Left forelimb (tissue), 1 donor: ENCODE data around the gene CCDC127.
A peak's percentile ranks its signal among the peaks of the same experiment; 100 is the strongest.
"Not testable (repeated sequence)": the region's sequence is repeated elsewhere in the genome, so short reads cannot be mapped to it uniquely, and the experiment has no call there.

Source experiments
- DNase-seq: peaks from one replicate; pipeline ENCODE4 v3.0.0-alpha.2; 2018; ENCODE audit warnings: low spot score

Gene CCDC127, protein sequence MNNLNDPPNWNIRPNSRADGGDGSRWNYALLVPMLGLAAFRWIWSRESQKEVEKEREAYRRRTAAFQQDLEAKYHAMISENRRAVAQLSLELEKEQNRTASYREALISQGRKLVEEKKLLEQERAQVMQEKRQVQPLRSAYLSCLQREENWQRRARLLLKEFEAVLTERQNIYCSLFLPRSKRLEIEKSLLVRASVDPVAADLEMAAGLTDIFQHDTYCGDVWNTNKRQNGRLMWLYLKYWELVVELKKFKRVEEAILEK

DNA sequence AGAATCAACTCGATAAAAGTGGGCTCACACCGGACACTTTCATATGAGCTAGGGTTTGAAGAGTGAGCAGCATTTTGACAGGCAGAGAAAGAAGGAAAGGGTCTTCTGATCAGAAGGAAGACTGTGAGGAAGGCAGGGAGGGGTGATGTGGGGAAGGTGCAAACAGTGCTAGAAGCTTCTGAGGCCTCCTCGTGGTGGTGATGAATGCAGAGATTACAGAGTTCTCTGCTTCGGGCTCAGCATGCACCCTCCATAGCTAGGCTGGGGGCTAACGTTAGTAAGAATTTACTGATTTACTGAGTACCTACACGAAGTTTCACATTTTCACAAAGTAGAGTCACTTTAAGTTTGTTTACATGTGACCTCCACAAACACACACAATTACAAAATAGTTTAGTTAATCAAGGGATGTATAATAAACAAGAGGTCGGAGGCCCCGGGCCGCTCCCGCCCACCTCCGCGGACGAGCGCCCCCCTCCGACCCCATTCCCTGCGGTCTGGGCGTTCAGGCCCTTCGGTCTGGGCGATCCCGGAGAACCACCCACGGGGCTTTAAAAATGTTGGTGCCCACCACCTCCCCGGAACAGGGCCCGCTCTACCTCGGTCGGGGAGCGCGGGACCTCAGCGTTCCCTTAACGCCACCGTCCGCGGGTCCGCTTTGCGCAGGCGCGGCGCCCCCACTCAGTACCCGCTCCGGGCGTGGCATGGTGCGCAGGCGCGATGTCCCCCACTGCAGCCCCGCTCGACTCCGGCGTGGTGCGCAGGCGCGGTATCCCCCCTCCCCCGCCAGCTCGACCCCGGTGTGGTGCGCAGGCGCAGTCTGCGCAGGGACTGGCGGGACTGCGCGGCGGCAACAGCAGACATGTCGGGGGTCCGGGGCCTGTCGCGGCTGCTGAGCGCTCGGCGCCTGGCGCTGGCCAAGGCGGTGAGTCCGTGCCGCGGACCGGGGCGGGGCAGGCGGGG is at the start of gene CCDC127, which contains the start of gene SDHA:
CCDC127 (minus strand) TSS at position 660 of the 963 bp plus-strand sequence. CDS start 1,304 bp downstream, outside the sequence.
SDHA (plus strand) TSS at position 827 of the 963 bp plus-strand sequence; CDS start at position 863, 36 bp downstream.
- peak; percentile 99 for DNase-seq

DNA sequence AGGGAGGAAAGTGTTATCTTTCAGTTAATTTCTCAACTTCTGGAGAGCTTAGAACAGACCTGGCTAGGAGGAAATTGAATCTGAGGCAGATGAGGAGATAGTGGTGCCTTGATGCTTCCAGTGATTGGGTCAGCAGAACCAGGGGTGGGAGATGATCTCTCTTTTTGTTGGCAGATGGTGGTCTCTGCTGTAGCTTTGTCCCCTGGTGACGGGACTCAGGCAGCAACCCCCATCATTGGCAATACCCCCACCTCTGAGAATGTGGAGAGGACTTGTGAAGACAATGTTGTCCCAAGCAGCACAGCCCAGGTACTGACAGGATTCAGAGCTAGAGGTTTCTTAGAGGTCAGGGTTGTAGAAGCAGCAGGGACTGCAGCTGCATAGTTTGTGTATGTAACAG is 49.8 kb upstream of the CCDC127 start:
- peak; percentile 28 for DNase-seq

DNA sequence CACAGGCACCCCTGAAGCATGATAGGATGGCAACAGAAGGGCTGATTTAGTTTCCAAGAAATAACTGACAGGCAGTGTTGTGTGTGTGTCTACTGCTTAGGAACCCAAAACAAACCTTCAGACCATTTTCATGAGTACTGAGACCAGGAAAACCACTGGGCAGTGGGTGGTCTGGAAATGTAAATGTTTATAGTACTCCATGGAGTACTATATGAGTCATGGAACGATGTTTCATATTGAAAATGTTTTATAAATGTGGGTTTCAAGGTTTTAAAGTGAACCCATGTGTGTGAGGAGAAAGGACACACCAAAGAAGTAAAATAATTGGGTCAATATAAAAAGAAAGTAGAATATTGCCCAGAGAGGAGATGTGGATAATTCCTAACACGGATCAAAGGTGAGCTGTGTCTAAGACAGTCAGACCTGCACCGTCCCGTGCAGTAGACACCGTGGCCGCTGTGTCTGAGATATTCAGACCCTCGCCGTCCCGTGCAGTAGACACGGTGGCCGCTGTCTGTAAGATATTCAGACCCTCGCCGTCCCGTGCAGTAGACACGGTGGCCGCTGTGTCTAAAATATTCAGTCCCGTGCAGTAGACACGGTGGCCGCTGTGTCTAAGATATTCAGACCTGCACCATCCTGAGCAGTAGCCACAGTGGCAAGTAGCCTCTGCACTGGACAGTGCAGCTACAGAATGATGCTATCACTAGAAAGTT is 48.5 kb upstream of the CCDC127 start:
- peak; percentile 14 for DNase-seq

DNA sequence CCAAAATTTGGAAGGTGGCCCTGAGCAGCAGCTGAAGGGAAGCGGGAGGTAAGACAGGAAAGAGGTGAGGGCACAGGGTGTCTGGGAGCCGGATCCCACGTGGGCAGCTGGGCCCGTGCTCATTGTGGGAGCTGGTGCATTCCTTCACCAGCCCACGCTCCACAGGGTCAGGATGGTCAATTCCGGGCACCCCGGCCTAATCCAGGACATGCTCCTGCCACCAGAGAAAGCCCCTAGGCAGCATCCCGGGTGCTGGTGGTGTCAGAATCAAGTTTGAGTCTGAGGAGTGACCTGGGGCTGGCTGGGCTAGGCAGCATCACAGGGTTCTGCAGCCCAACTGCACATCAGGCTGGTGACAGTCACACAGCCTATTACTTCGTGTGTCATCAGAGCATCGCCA is 46.4 kb upstream of the CCDC127 start:
- DNase-seq: peak; percentile 26

DNA sequence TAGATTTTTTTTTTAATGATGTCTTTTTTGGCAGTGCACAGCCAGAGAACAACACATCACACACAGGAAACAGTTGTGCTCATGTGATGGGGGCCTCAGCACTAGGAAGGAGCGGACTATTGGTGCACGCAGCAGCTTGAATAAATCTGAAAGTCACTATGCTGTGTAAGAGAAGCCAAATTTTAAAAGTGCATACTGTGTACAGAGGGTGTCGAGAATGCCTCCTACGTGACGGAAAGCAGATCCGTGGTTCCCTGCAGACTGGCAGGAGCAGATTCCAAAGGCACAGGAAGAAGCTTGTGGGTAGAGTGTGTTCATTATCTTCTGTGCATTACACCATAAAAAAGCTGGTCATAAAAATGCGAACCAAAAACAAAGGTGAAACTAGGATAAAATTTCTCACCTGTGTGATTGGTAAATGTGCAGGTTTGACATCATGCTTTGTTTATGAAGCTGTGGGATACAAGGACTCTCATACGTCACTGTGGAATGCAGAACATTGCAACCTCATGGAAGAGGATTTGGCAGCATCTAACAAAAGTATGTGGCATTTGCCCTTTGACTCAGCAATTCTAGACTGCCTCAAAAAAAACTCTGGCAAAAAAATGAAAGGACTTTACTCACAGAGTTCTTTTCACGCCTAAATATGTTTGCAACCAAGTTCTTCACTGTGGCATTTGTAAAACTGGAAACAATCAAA is 45.5 kb upstream of the CCDC127 start:
- DNase-seq: peak; percentile 15

DNA sequence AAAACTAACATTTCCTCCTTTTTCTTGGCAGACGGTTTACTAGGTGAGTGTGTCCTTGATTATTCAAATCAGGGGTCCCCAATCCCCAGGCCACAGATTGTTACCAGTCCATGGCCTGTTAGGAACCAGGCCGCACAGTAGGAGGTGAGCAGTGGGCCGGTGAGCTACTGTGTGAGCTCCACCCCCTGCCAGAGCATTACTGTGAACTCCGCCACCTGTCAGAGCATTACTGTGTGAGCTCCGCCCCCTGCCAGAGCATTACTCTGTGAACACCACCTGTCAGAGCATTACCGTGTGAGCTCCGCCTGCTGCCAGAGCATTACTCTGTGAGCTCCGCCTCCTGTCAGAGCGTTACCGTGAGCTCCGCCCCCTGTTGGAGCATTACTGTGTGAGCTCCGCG is 39.2 kb upstream of the CCDC127 start:
- no peak for DNase-seq

DNA sequence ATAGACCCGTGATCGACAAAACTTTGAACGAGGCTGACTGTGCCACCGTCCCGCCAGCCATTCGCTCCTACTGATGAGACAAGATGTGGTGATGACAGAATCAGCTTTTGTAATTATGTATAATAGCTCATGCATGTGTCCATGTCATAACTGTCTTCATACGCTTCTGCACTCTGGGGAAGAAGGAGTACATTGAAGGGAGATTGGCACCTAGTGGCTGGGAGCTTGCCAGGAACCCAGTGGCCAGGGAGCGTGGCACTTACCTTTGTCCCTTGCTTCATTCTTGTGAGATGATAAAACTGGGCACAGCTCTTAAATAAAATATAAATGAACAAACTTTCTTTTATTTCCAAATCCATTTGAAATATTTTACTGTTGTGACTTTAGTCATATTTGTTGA is 38.4 kb upstream of the CCDC127 start:
- not testable (repeated sequence) for DNase-seq

DNA sequence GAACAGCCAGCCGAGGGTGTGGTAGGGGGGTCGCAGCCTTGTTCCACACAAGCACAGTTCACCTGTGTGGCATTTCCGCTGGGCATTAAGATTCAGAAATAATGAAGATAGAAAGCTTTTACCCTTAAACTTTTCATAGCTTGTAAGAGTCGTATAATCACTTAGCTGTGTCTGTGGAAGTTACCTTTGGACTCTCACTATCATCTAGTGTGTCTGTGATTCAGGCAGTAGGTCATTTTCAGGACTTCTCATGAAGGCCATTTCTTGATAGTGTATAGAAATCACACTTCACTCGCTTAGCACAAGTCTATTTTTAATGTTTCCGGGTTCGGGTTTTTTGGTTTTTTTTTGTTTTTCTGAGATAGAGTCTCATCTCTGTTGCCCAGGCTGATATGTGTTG is 37.2 kb upstream of the CCDC127 start:
- DNase-seq: not testable (repeated sequence)

DNA sequence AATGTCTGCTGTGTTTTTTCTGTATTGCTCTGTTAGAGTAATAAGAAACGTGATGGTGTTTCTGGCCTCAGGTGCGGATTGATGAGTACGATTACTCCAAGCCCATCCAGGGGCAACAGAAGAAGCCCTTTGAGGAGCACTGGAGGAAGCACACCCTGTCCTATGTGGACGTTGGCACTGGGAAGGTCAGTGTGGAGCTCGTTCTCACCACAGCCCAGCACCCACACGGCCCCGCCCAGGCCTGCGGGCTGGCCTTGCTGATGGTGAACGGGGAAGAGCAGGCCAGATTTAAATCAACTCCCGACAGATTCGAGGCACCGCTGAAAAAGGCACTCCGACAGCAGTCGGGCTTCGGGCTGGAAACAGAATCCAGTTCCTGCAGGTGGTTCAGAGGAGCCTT is 36.4 kb upstream of the CCDC127 start:
- DNase-seq: not testable (repeated sequence)

DNA sequence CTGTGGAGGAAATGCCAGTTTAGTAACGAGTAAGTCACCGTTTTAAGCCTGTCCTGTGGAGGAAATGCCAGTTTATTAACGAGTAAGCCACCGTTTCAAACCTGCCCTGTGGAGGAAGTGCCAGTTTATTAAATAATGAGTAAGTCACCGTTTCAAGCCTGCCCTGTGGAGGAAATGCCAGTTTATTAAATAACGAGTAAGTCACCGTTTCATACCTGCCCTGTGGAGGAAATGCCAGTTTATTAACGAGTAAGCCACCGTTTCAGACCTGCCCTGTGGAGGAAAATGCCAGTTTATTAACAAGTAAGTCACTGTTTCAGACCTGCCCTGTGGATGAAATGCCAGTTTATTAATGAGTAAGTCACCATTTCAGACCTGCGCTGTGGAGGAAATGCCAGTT is 34.6 kb upstream of the CCDC127 start:
- DNase-seq: no peak

DNA sequence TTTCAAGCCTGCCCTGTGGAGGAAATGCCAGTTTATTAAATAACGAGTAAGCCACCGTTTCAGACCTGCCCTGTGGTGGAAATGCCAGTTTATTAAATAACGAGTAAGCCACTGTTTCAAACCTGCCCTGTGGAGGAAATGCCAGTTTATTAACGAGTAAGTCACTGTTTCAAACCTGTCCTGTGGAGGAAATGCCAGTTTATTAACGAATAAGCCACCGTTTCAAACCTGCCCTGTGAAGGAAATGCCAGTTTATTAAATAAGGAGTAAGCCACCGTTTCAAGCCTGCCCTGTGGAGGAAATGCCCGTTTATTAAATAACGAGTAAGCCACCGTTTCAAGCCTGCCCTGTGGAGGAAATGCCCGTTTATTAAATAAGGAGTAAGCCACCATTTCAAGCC is 34.0 kb upstream of the CCDC127 start:
- DNase-seq: not testable (repeated sequence)

DNA sequence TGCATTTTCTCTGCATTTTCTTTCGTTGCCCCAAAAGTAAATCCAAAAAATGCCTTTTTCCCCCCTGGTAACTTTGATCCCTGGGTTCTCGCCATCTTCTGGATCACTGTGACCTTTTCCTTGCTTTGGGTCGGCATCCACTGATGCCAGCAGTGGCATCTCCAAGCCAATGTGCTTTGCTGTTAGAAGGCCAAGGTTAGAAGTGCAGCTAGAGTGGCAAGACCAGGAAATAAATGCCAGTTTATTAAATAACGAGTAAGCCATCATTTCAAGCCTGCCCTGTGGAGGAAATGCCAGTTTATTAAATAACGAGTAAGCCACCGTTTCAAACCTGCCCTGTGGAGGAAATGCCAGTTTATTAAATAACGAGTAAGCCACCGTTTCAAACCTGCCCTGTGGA is 33.6 kb upstream of the CCDC127 start:
- DNase-seq: not testable (repeated sequence)

DNA sequence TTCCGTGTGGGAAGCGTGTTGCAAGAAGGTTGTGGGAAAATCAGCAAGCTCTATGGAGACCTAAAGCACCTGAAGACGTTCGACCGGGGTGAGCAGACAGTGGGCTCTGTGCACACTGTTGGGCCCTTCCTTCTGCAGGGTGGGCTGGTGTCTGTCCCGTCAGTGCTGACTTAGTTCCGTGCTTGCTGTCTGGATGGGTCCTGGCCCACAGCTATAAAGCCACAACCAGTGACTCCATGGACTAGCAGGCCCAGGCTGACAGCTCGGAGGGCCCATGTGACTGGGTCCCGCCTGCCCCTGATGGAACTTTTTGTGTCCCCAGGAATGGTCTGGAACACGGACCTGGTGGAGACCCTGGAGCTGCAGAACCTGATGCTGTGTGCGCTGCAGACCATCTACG is 33.1 kb upstream of the CCDC127 start:
- DNase-seq: not testable (repeated sequence)

DNA sequence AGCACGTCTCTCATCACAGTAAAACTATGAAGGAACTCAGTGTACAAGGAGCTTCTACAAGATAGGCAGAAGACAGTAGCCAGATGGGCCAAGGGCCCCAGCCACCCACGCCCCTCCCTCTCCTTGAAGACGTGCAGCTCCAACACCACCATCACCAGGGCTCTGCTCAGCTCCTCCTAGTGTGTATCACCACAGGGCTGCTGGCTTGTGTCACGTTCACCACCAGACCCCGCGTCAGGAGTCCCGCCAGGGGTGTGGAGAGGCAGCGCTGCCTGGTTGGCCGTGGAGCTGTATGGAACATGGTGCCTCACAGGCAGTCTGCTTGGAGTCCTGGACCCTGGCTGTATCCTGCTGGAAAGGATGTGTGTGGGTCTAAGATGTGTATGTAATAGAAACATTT is 32.4 kb upstream of the CCDC127 start:
- DNase-seq: not testable (repeated sequence)

DNA sequence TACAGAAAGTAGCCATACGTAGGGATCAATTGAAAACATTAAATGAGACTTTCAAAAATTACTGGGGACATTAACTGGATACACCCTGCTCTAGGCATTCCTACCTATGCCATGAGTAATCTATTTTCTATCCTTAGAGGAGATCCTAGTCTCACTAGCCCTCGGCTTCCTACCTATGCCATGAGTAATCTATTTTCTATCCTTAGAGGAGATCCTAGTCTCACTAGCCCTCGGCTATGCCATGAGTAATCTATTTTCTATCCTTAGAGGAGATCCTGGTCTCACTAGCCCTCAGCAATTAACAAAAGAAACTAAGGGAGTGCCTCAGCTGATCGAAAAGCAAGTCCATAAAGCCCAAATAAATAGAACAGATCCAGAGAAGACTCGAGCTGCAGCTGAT is 27.8 kb upstream of the CCDC127 start:
- not testable (repeated sequence) for DNase-seq

DNA sequence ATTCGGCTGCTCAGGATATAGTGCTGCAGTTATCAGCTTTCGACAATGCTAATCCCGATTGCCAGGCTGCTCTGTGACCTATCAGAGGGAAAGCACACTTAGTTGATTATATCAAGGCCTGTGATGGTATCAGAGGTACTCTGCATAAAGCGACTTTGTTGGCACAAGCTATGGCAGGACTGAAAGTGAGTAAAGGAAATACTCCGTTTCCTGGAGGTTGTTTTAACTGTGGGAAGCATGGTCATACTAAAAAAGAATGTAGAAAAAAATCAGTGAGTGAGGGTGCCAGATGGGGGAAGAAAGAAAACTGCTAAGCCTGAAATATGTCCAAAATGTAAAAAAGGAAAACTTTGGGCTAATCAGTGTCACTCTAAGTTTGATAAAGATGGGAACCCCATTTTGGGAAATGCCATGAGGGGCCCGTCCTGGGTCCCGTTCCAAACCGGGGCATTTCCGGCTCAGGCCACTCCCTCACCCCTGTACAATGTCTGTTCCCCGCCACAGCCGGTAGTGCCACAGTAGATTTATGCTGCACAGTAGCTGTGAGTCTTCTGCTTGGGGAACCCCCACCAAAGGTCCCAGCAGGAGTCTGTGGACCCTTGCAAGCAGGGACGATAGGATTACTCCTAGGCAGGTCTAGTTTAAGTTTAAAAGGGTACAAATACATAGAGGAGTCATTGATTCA is 25.9 kb upstream of the CCDC127 start:
- not testable (repeated sequence) for DNase-seq

DNA sequence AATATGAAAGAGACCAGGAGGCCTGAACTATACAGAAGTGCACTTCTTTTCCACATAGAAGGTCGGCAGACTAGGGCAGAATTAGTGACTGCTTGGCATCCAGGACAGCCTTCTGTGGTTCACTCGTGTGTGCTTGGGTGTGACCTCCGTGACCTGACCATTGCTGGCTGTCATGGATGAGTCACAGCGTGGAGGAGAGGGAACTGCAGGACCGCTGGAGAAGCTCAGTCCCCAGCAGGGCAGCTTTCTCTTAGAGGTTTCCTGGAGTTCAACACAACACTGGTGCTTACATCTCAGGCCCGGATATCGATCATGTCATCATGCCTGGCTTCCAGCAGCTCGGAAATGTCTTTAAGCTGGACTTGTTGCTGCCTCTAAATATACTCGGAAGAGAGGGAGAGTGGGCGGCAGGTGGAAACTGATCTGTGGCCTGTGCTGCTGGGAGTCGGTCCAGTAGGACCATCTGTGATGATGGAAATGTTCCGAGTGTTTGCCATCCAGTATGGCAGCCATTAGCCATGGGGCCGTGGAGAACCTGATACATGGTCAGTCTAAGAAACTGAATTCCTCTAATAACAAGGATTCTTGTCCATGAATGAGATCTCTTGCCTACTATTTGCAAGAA is 23.2 kb upstream of the CCDC127 start:
- DNase-seq: peak; percentile 18

DNA sequence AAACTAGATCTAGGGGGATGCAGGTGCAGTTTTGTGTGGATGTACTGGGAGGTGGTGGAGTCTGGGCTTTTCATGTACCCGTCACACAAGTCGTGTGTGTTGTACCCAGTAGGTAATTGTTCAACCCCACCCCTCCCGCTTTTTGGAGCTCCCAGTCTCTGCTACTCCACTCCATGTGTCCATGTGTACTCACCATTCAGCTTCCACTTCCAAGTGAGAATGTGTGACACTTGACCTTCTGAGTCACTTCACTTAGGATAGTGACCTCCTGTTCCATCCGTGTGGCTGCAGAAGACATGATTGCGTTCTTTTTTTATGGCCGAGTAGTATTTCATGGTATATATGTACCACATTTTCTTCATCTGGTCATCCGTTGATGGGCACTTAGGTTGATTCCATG is 22.6 kb upstream of the CCDC127 start:
- peak; percentile 9 for DNase-seq

DNA sequence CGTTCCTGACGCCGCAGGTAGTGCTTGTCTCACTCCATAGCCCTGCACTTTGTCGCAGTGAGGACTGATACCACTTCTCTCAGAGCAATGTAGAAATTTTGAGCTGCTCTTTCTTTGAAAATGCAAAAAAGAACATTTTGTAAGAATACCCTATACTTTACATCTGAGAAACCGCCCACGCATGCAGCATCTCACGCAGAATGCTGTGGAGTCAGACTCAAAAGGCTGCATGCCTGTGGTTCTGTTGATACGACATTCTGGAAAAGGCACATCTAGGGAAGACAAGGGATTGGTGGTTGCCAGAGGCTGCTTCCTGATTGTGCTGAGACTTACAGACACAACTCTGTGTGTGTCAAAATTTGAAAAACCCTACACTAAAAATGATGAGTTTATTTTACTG is 20.0 kb upstream of the CCDC127 start:
- not testable (repeated sequence) for DNase-seq

DNA sequence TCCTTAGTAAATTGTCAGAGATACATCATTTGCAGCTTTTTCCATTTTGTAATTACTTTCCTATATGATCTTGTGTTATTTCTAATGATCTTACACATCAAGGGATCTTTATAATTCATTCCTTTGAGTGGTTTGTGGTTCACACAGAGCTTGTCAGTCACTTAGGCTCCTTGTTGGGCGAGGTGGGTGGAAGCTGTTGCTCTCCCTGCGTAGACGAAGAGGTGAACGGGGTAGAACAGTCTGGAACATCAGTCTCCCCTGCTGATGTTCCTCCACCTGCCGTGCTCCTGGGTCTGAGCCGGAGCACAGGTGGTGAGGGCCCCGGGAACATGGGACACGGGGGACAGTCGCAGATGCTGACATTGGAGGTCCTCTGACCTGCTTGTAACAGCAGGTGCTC is 17.6 kb upstream of the CCDC127 start:
- not testable (repeated sequence) for DNase-seq

DNA sequence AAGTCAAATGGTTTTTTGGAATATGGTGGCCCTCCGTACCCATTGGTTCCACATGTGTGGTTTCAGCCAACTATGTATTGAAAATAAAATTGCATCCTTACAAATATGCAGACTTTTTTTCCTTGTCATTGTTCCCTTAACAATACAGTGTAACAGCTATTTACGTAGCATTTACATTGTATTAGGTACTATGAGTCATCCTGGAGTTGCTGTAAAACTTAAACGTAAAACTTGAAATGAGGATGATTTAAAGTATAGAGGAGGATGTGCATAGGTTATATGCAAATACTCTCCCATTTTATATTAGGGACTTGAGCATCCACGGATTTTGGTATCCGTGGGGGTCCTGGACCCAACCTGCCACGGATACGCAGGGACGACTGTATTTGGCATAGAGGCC is 16.5 kb upstream of the CCDC127 start:
- peak; percentile 26 for DNase-seq
